GM19455 (cell line): Measurements from ENCODE around the gene ANKS3.

Source experiments
- ATAC-seq: cut with Tn5 transposase; IDR thresholded peaks from one replicate; pipeline ENCODE4 v1.9.1; 2021; ENCODE audit not compliant: unreplicated experiment

ANKS3 gene

GRCh38 chr16:4685776-4686496 lies 48.1 kb downstream of the ANKS3 start:
- no peak for ATAC-seq

DNA sequence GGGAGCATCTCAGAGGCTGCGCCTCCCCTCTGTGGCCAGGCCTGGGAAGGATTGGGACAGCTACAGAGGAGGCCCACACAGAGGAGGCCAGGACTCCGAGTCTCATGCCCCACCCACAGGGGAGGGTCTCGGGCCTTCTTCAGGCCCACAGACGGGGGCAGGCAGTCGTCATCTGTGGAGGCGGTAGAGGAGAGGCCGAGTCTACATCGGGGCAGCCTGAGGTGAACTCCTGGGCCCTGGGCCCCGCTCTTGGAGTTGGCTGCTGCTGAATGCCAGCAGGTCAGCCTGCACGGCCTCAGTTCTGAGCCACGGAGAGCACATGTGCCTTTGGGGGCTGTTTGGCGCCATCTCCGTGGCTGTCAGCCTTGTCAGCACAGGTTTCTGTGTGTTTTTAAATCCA lies 48.8 kb downstream of the ANKS3 start:
- ATAC-seq: no peak

DNA sequence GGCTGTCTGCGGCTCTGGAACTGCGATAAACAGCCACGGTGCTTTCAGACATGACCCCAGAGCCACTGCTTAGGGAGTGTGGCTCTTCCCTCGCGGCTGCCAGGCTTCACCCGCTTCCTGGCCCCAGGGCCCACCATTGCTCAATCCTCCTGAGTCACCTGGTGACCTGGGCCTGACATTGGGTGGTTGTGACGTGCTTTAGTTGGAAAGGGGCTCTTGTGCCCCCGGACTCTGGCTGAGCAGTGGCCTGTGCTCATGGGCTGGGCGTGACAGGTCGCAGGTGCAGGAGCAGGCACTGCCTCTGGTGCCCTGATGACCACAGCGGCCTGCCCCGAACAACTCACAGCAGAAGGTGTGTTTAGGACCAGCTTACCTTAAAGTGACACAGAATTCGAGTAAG lies 49.3 kb downstream of the ANKS3 start:
- no peak for ATAC-seq

GRCh38 chr16:4684058-4684715 lies 49.9 kb downstream of the ANKS3 start:
- ATAC-seq: no peak

DNA sequence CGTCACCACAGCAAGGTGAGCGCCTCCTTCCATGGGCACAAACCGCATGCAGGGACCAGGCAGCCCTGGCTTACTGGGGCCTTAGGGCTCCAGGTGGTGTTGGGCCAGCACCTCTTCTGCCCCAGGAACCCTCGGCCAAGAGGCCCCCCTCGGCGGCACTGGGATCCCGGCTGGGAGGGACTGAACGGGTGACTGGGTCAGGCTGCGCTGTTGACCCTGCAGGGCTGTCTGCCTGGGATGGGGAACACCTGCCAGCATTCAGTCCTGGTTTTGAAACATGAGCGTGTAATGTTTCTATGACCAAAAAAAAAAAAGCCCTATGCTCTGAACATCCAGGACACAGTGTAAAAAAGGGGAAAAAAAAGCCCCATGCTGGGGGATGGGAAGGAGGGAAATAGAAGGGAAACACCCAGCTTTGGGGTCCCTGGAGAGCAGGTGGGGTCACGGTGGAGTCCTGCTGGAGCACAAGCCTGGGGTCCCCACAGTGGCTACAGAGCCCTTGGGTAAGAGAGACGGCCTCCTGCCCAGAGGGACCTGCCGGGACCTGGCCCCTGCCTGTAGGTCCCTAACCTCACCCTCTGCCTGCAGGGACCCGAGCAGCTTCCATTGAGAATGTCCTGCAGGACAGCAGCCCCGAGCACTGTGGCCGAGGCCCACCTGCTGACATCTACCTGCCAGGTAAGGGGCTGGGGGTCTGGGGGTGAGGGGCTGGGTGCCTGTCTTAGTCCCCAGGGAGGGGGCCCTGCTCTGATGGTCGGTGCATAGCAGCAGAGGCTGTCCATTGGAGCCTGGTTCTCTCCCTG lies 50.6 kb downstream of the ANKS3 start:
- ATAC-seq: no peak

DNA sequence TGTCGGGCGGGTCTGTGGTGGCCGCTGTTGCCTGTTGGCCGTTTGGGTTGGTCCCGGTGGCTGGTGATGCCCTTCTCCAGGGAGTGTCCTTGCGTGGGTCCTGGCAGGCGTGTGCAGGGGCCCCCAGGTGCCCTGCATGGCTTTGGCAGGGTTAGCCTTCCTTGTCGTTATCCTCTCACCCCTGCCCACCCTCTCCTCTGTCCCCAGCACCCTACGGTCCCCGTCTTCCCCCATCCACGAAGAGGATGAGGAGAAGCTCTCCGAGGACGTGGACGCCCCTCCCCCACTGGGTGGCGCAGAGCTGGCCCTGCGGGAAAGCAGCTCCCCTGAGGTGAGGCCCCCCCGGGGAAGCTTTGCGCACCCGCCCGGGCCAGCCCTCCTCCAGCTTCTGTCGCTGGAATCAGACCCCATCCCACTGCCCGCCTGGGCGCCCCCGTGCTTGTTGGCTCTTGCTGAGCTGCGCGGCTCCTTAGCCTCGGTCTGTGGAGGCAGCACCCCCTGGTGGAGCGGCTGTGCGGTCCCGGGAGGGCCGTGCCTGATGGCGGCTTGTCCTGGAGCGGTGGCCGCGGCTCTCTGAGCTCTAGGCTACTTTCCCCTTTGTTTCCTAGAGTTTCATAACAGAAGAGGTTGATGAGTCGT lies 51.3 kb downstream of the ANKS3 start:
- ATAC-seq: no peak

DNA sequence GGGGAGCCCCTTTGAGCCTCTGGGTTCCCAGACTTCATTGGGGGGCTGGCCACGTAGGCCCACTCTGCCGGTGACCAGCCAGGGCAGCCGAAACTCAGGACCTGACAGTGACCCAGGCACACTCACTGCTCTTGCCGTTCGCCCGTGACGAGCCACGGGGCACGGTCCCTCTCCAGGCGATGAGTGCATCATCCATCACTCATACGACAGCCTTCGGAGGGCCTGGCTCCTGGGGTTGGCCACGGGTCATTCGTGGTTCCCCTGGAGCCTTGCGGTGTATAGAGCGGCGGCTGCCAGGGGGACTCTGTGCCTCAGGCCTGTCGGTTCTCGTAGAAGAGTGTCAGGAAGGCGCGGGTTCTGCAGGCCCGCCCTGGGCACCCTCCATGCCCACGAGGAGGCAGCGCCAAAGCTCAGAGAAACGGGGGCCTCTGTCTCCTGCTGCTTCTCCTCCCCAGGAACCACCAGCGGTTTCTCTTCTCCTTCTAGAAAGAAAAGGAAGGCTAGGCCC lies 51.9 kb downstream of the ANKS3 start:
- ATAC-seq: no peak

- ATAC-seq: no peak
Measured at GRCh38 chr16:4681471-4682083, 52.5 kb downstream of the ANKS3 start.

DNA sequence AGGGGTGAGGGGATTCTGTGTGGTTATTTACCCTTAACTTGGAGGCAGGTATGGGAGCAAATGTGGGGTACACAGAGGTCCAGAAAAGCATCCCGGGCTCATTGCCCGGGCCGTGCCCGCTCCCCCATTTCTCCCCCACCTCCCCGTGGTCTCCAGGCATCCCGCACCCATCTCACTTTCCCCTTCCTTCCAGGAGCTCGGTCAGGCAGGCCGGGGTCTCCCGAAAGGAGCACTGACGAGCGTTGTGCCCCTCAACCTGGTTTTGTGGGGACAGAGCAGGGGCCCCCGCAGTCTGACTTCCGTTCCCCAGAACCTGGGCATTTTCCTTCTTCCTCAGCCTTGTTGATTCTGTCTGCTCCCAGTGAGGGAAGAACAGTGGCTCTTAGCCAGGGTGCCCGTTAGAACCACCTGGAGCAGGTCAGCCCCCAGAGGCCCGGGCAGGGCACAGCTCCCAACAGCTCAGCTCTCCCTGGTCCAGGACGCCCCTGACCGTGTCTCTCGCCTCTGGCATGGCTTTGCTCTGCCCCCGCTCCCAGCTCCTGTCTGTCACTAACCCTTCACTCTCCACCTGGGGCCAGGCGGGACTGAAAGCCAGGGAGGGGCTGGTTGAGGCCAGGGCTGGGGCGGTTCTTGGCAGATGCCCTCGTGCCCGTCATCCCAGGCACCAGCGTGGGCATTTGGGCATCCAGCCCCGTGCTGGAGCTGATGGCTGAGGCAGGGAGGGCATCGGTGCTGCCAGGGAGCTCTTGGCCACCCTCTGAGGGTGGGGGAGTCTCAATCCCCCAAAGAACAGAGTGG lies 53.2 kb downstream of the ANKS3 start:
- no peak for ATAC-seq

DNA sequence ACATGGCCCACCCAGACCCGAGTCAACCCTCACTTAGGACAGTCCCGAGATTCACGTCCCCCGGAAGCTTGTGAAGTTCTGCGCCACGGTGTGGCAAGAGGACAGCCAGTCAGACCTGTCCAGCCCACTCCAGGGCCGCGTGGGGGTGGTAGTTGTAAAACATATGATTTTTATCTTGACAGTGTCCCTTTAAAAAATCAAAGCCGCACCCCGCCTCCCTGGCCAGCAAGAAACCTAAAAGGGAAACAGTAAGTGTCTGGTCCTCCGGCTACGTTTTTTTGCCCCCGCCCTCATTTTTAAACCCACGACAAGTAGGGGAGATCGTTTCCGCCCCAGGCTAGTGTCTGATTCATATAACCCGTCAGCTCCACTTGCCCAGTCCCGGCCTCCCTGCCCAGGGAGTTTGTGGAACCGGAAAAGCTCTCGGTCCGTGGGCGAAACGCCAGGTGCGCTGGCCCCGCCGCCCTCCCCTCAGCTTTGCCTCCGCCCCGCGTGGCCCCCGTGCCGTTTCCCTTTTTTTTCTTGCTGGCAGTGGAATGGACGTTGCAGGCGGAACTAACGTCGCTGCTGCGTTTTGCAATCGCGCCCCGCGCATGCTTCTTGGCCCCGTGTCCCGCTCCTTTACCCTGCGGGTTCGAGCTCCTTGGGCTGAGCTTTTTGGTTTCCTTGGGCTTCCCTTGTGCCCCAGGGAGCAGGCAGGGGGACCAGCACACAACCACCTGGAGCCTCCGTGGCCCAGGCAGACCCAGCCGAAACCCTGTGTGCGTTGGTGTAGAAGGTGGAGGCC lies 54.0 kb downstream of the ANKS3 start:
- no peak for ATAC-seq

DNA sequence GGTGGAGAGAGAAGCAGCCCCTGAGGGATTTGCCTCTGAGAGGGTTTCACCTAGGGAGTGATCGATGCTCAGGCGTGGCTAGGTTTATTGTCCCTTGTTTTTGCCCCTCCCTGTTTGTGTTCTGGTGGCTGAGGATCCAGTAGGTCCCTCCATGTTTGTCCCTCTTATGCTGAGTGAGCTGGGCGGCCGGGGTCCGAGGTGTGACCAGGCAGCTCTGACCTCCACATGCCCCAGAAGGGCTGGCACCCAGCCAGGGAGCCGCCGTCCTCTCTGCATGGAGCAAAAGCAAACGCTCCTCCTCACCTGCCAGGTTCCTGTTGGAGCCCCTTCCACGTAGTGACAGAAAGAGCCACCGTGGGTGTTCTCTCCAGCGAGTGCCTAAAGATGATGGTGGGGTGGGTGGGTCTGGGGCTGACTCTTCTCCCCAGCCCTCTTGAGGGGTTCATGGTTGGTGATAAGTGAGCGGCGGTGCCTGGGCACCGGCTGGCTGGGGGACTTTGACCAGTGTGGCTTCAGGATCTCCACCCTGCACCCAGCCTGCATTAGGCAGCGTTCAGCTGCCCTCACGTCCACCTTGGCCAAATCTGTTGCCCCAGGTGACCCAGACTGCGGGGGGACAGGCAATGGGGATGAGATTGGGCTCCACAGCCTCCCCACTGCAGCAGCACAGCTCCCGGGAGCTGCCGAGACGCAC lies 54.8 kb downstream of the ANKS3 start:
- ATAC-seq: no peak

GRCh38 chr16:4678596-4678995 lies 55.5 kb downstream of the ANKS3 start:
- no peak for ATAC-seq

DNA sequence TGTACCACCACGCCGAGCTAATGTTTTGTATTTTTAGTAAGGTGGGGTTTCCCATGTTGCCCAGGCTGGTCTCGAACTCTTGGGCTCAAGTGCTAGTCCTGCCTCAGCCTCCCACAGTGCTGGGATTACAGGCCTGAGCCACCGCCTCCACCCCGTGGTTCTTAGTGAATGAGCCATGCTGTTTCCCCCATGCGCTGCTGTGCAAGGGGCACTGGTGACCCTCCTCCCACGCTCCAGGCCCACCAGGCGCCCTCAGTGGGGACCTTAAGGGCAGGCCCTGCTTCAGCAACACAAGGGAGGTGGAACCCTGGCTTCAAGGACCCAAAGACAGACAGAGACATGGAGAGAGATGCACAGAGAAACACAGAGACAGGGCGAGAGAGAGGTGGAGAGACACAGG lies 56.1 kb downstream of the ANKS3 start:
- ATAC-seq: no peak

DNA sequence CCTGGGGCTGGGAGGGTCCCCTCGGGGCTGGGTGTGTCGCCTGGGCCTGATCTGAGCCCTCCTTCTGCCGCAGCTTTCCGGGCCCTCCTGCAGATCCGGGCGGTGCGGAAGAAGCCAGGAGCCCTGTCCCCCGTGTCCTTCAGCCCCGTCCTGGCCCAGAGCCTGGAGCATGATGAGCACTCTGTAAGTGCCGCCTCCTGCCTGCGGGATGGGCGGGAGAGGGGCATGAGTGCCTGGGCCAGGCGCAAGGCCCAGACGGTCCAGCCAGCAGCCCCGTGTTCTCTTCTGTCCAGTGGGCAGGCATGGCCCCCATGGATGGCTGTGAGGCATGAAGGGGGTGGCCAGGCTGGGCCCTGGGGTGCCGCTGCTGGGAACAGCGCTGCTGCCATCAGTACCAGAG lies 56.7 kb downstream of the ANKS3 start:
- no peak for ATAC-seq

DNA sequence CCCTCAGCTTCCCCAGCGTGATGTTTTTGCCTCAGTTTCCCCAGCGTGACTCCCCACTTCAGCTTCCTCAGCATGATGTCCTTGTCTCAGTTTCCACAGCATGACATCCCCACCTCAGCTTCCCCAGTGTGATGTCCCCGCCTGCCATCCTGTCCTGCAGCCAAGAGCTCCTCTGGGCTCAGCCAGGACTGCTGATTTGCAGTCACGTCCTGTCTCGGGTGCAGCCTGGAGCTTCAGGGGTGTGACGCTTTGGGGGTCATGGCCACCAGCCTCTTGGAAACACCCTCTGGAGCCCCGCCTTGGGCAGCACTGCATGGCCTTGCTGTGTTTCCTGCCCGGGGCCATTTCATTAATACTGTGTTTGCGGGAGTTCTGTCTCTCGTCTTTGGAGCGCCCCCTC lies 57.2 kb downstream of the ANKS3 start:
- no peak for ATAC-seq

DNA sequence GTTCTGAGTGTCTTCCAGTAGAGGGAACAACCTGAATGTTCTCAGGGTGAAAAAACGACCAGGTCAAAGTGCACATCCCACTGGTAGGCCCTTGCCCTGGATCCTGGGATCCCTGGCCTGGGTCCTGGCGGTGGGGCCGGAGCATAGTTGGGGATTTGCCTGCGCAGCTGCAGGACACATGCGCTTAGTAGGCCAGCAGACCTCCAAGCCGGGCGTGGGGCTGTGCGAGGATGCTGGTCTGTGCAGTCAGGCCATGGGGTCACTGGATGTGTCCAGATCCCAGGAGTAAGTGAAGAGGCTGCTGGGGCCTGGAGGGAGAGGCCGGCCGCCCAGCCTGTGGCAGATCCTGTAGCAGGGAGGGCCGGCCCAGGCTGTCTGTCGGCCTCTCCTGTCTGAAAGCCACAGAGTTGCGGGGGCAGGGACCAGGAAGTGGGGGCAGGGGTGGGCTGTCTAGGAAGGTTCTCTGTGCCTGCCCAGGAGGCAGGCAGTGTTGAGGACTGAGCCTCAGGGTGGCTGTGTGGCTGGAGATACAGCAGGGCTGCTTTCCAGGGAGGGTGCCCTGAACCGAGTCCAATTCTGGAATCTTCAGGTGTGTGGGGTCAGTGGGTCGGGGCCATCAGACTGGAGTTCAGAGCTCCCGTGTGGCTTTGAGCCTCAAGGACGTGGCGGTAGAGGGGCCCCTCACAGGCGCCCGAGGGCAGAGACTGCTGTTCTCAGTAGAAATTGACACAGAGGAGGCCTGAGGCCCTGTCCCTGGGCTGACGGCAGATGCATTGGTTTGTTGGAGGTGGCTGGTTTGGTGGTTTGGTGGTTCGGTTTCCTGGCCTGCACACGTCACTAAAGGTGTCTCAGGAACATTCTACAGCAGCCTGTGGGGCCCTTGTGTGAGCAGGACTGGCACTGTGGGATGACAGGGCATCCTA lies 57.9 kb downstream of the ANKS3 start:
- no peak for ATAC-seq

GRCh38 chr16:4674926-4675530 lies 59.0 kb downstream of the ANKS3 start:
- no peak for ATAC-seq
